GM23338 (cell line): Measurements from ENCODE around the gene FMO2. TPM values are rescaled to one million over a fixed set of nuclear protein-coding genes. Genes with fewer than 3 reads are reported as not detected.

Source experiments
- EZH2 ChIP-seq: fragments of 200-600 bp; sonication (generic); IDR thresholded peaks from one replicate; pipeline ENCODE4 v1.8.0; 2017; ENCODE audit warnings: antibody characterized with exemption, mild to moderate bottlenecking, low read depth; ENCODE audit not compliant: unreplicated experiment
- EZH2phosphoT487 ChIP-seq: fragments of 200-600 bp; sonication (generic); IDR thresholded peaks from one replicate; pipeline ENCODE4 v1.8.1; 2018; ENCODE audit warnings: antibody characterized with exemption; ENCODE audit not compliant: unreplicated experiment
- POLR2AphosphoS5 ChIP-seq: IDR thresholded peaks from 2 replicates; pipeline ENCODE4 v1.6.1; 2016; ENCODE audit warnings: antibody characterized with exemption, low read depth
- REST ChIP-seq: IDR thresholded peaks from one replicate; pipeline ENCODE4 v1.6.1; 2018; ENCODE audit warnings: antibody characterized with exemption; ENCODE audit not compliant: unreplicated experiment
- STAT1 ChIP-seq: IDR thresholded peaks from one replicate; pipeline ENCODE4 v1.6.1; 2016; ENCODE audit warnings: antibody characterized with exemption; ENCODE audit not compliant: unreplicated experiment
- ZNF331 ChIP-seq: fragments of 250-450 bp; sonication (Bioruptor Pico); IDR thresholded peaks from 2 replicates; pipeline ENCODE4 v1.5.0; 2020; ENCODE audit warnings: low read depth, mild to moderate bottlenecking, moderate library complexity
- polyA plus RNA-seq: library from polyadenylated mRNA; unstranded; fragments of >200 nt; fragmentation: Nextera tagmentation; extraction: Ambion mirVana; gene quantifications from 2 replicates; pipeline ENCODE4 v1.2.1, GENCODE V29; 2016
- total RNA-seq: library from RNA; depleted of rRNA; stranded (reverse); fragments of >200 nt; shearing (Covaris generic); gene quantifications from 2 replicates; pipeline ENCODE4 v1.2.3, GENCODE V29; 2014
- TF ChIP-seq, protein P1 (sequence below): fragments of 250-450 bp; sonication (Bioruptor Pico); IDR thresholded peaks from 2 replicates; pipeline ENCODE4 v1.5.0; 2020; ENCODE audit warnings: mild to moderate bottlenecking, moderate library complexity

Gene FMO2
- total and polyA plus RNA-seq, 2 experiments from 2014 or later = 0.31 TPM; not detected in 1

DNA sequence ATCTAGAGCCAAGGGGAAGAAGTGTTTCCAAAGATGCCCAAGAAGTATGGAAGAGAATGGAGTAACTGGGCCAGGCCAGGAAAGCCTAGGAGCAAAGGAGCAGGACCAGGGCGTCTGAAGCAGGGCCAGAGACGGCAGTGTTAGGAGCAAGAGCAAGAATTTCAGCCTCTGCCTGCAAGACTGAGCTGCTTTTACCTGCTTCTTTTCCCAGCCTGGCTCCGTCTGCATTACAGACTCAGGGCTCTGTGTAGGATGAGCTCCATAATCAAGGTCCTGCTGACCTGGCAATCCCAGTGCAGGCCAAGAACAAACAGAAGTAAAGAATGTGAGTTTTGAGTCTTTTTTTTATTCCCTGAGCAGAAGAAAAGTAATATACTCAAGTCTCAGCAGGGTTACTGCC is 73.3 kb downstream of the FMO2 start (continued):
- TF ChIP-seq, protein P1, sequence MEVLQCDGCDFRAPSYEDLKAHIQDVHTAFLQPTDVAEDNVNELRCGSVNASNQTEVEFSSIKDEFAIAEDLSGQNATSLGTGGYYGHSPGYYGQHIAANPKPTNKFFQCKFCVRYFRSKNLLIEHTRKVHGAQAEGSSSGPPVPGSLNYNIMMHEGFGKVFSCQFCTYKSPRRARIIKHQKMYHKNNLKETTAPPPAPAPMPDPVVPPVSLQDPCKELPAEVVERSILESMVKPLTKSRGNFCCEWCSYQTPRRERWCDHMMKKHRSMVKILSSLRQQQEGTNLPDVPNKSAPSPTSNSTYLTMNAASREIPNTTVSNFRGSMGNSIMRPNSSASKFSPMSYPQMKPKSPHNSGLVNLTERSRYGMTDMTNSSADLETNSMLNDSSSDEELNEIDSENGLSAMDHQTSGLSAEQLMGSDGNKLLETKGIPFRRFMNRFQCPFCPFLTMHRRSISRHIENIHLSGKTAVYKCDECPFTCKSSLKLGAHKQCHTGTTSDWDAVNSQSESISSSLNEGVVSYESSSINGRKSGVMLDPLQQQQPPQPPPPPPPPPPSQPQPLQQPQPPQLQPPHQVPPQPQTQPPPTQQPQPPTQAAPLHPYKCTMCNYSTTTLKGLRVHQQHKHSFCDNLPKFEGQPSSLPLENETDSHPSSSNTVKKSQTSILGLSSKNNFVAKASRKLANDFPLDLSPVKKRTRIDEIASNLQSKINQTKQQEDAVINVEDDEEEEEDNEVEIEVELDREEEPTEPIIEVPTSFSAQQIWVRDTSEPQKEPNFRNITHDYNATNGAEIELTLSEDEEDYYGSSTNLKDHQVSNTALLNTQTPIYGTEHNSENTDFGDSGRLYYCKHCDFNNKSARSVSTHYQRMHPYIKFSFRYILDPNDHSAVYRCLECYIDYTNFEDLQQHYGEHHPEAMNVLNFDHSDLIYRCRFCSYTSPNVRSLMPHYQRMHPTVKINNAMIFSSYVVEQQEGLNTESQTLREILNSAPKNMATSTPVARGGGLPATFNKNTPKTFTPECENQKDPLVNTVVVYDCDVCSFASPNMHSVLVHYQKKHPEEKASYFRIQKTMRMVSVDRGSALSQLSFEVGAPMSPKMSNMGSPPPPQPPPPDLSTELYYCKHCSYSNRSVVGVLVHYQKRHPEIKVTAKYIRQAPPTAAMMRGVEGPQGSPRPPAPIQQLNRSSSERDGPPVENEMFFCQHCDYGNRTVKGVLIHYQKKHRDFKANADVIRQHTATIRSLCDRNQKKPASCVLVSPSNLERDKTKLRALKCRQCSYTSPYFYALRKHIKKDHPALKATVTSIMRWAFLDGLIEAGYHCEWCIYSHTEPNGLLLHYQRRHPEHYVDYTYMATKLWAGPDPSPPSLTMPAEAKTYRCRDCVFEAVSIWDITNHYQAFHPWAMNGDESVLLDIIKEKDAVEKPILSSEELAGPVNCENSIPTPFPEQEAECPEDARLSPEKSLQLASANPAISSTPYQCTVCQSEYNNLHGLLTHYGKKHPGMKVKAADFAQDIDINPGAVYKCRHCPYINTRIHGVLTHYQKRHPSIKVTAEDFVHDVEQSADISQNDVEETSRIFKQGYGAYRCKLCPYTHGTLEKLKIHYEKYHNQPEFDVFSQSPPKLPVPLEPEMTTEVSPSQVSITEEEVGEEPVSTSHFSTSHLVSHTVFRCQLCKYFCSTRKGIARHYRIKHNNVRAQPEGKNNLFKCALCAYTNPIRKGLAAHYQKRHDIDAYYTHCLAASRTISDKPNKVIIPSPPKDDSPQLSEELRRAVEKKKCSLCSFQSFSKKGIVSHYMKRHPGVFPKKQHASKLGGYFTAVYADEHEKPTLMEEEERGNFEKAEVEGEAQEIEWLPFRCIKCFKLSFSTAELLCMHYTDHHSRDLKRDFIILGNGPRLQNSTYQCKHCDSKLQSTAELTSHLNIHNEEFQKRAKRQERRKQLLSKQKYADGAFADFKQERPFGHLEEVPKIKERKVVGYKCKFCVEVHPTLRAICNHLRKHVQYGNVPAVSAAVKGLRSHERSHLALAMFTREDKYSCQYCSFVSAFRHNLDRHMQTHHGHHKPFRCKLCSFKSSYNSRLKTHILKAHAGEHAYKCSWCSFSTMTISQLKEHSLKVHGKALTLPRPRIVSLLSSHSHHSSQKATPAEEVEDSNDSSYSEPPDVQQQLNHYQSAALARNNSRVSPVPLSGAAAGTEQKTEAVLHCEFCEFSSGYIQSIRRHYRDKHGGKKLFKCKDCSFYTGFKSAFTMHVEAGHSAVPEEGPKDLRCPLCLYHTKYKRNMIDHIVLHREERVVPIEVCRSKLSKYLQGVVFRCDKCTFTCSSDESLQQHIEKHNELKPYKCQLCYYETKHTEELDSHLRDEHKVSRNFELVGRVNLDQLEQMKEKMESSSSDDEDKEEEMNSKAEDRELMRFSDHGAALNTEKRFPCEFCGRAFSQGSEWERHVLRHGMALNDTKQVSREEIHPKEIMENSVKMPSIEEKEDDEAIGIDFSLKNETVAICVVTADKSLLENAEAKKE (CRISPR knock-in tag) = no peak
- TF ChIP-seq EZH2 = no peak
- TF ChIP-seq REST = no peak
- TF ChIP-seq EZH2phosphoT487 = no peak
- no peak for TF ChIP-seq POLR2AphosphoS5
- no peak for TF ChIP-seq STAT1
- no peak for TF ChIP-seq ZNF331
